OCI-LY3 (cell line): Measurements from ENCODE around the gene COG1.

Experiments used
- H2AFZ ChIP-seq: fragments of 200-600, 300-600 bp; shearing (Covaris generic); 2 replicates; pipeline ENCODE4 v1.6.0; 2014; ENCODE audit warnings: antibody characterized with exemption, low read depth, low read length
- H3K27ac ChIP-seq: fragments of 200-600, 300-600 bp; sonication (generic); 2 replicates; pipeline ENCODE4 v1.5.1; 2014; ENCODE audit warnings: mild to moderate bottlenecking, low read length, moderate library complexity, mixed read lengths
- H3K27me3 ChIP-seq: fragments of 200-600, 300-600 bp; sonication (generic); 2 replicates; pipeline ENCODE4 v1.6.1; 2014; ENCODE audit warnings: low read depth, low read length, mixed read lengths
- H3K36me3 ChIP-seq: fragments of 200-600, 300-600 bp; sonication (generic); replicated peaks from 2 replicates; pipeline ENCODE3; 2014; ENCODE audit warnings: low read depth, low read length, mixed read lengths
- H3K4me1 ChIP-seq: fragments of 300-600, 200-600 bp; sonication (generic); 2 replicates; pipeline ENCODE4 v1.6.1; 2014; ENCODE audit warnings: low read length, mixed read lengths
- H3K4me2 ChIP-seq: fragments of 200-600, 300-600 bp; sonication (generic); 2 replicates; pipeline ENCODE4 v1.6.1; 2014; ENCODE audit warnings: low read length, mixed read lengths
- H3K4me3 ChIP-seq: fragments of 300-600, 200-600 bp; sonication (generic); 2 replicates; pipeline ENCODE4 v1.5.1; 2014; ENCODE audit warnings: antibody characterized with exemption, mild to moderate bottlenecking, low read length, moderate library complexity
- H3K79me2 ChIP-seq: fragments of 300-600, 200-600 bp; shearing (Covaris generic); 2 replicates; pipeline ENCODE4 v1.6.1; 2014; ENCODE audit warnings: mild to moderate bottlenecking, low read length, mixed read lengths
- H3K9ac ChIP-seq: fragments of 300-600, 200-600 bp; shearing (Covaris generic); 2 replicates; pipeline ENCODE4 v1.6.0; 2014; ENCODE audit warnings: mild to moderate bottlenecking, low read length, moderate library complexity
- H3K9me3 ChIP-seq: fragments of 200-600, 300-600 bp; shearing (Covaris generic); 2 replicates; pipeline ENCODE4 v1.6.1; 2014; ENCODE audit warnings: low read length, mixed read lengths; ENCODE audit not compliant: insufficient read depth
- H4K20me1 ChIP-seq: fragments of 200-600, 300-600 bp; sonication (generic); 2 replicates; pipeline ENCODE4 v1.6.1; 2016; ENCODE audit warnings: low read length, mixed read lengths; ENCODE audit not compliant: insufficient read depth
- EZH2phosphoT487 ChIP-seq: fragments of 200-600 bp; shearing (Covaris generic); IDR thresholded peaks from 2 replicates; pipeline ENCODE4 v1.6.1; 2018; ENCODE audit warnings: antibody characterized with exemption, mixed run types, low read depth
- TF ChIP-seq, protein P1 (sequence below): fragments of 200-600, 300-600 bp; sonication (generic); IDR thresholded peaks from 2 replicates; pipeline ENCODE4 v1.5.1; 2014; ENCODE audit warnings: antibody characterized with exemption, low read length, low read depth

COG1 gene

DNA sequence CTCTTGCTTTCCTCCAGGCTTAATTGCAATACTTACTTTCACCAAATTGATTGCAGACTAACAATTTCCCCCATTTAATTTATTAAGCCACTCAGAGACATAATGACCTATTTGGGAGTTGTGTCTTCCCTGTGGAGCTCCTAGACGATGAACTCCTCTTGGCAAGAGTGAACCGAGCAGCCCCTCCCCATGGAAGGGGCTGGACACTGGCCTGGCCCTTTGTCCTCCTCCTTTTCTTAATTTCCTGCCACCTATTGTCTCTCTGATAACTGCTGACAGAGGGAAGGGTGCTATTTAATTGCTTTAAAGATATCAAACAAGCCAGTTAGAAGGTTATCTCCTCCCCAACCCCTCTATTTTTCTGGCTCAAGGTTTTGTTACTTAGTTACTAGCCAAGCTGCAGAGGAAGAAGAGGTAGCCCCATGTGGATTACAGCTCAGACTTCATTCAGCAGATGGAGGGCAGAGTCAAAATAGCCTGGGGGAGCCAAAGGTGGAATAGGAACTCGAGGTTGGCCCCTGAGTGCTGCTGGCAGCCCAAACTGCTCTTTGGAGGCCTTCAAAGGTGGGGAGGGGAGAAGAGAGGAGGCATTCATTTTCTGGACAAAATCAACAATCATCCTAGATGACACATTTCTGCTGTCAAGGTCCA, 31.8 kb upstream of the COG1 start:
- Histone ChIP-seq H2AFZ (no peak overlapping the region), H3K9ac (no peak overlapping the region), H3K4me2 (no peak overlapping the region), H3K27me3 (peaks cover 18% of the 10 kb centered on the region), H4K20me1 (no peaks in the 10 kb centered on the region), H3K79me2 (peaks cover 3% of the 10 kb centered on the region; the same call in 1 of the 2 replicates), H3K9me3 (no peaks in the 10 kb centered on the region), H3K27ac (no peak overlapping the region), H3K4me3 (no peak overlapping the region), H3K36me3 (no peaks in the 10 kb centered on the region), H3K4me1 (peaks cover 42% of the 10 kb centered on the region)
- TF ChIP-seq, protein P1, sequence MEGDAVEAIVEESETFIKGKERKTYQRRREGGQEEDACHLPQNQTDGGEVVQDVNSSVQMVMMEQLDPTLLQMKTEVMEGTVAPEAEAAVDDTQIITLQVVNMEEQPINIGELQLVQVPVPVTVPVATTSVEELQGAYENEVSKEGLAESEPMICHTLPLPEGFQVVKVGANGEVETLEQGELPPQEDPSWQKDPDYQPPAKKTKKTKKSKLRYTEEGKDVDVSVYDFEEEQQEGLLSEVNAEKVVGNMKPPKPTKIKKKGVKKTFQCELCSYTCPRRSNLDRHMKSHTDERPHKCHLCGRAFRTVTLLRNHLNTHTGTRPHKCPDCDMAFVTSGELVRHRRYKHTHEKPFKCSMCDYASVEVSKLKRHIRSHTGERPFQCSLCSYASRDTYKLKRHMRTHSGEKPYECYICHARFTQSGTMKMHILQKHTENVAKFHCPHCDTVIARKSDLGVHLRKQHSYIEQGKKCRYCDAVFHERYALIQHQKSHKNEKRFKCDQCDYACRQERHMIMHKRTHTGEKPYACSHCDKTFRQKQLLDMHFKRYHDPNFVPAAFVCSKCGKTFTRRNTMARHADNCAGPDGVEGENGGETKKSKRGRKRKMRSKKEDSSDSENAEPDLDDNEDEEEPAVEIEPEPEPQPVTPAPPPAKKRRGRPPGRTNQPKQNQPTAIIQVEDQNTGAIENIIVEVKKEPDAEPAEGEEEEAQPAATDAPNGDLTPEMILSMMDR, result no peak
- TF ChIP-seq EZH2phosphoT487, result no peak

DNA sequence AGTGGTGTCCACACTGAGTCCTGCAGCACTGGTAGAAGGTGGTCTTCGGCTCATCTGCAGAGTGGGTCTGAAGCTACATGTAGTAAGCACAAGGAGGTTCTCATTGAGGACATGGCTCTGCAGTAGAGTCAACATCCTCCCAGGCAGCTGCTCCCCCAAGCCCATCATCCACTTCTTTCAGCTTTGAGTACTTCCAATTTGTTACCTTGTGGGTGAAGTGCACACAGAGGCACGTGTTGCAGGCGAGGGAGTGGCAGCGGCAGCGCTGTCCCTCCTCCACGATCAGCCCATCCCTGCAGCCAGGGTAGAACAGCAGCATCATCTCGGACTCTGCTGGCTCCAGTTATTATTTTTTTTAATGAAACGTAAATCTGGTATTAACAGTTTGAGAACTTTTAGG, 29.8 kb upstream of the COG1 start:
- Histone ChIP-seq H3K79me2 (peaks cover 16% of the 10 kb centered on the region), H3K4me3 (no peak overlapping the region), H4K20me1 (no peaks in the 10 kb centered on the region), H2AFZ (no peak overlapping the region), H3K36me3 (no peaks in the 10 kb centered on the region), H3K4me2 (no peak overlapping the region), H3K27ac (no peak overlapping the region), H3K4me1 (peaks cover 40% of the 10 kb centered on the region), H3K9ac (no peak overlapping the region), H3K9me3 (no peaks in the 10 kb centered on the region), H3K27me3 (peaks cover 18% of the 10 kb centered on the region)
- TF ChIP-seq EZH2phosphoT487, result no peak
- TF ChIP-seq, protein P1, result no peak

DNA sequence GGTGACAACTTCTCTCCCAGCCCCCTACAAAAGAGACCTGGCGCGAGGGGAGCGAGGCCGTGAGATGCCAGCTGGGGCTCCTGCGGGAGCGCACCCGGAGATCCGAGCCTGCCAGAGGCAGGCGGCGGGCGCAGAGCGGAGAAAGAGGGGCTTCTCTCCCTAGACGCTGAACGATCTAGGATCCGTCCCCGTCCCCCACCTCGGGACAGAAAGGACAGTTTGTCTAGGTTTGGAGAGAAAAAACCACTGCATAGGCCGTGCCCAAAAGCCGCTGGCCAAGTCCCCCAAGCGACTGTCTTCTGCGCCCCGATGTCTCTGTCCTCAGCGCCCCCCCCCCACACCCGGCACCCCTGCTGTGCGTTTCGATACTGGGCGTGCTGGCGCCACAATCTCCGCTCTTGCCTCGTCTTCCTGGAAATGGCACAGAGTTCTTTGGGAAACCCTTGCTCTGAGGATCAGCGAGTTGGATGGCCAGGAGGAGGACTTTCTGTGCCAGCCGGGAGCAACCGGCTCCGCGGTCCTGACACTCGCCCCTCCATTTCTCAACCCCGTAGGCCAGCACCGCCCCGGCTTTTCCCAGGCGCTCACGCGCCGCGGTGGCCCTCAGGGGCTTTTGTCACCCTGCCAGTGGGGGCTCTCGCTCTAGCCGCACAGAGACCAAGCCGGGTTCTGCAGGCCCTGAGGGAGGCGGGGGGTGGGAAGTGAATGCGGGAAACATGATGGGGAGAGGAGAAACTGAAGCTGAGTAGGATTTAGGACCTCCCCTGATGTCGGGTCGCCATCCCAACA, 27.0 kb upstream of the COG1 start:
- Histone ChIP-seq H3K27me3 (peaks cover 14% of the 10 kb centered on the region), H3K79me2 (peaks cover 22% of the 10 kb centered on the region), H2AFZ (no peak overlapping the region), H3K27ac (no peak overlapping the region), H3K9me3 (no peaks in the 10 kb centered on the region), H3K36me3 (peaks cover 6% of the 10 kb centered on the region), H3K9ac (peak overlapping the region; percentile 48; the same call in 1 of the 2 replicates), H3K4me1 (peaks cover 33% of the 10 kb centered on the region), H3K4me2 (peak overlapping the region; percentile 87), H4K20me1 (no peaks in the 10 kb centered on the region), H3K4me3 (peak overlapping the region; percentile 81)
- no peak for TF ChIP-seq EZH2phosphoT487
- TF ChIP-seq, protein P1, result no peak
